Esophagus squamous epithelium (tissue), 4 donors: Measurements from ENCODE around the gene DYNLT4.

Experiments
- POLR2A ChIP-seq, 4 donors: fragments of 450-650 bp; IDR thresholded peaks; one replicate each; pipeline ENCODE4 v1.6.1; 2017; ENCODE audit warnings: antibody characterized with exemption in 4 of 4, mild to moderate bottlenecking in 4 of 4, moderate library complexity in 3 of 4
- TF ChIP-seq, protein P1 (sequence below), 6 experiments: fragments of 450-650 bp in 4 of 6; fragments of 200-600 bp in 2 of 6; sonication (generic) in 2 of 6; IDR thresholded peaks; one replicate each; pipeline ENCODE4 v1.5.1; 2016 to 2019; ENCODE audit warnings: antibody characterized with exemption in 6 of 6, mild to moderate bottlenecking in 4 of 6, moderate library complexity in 4 of 6

DNA sequence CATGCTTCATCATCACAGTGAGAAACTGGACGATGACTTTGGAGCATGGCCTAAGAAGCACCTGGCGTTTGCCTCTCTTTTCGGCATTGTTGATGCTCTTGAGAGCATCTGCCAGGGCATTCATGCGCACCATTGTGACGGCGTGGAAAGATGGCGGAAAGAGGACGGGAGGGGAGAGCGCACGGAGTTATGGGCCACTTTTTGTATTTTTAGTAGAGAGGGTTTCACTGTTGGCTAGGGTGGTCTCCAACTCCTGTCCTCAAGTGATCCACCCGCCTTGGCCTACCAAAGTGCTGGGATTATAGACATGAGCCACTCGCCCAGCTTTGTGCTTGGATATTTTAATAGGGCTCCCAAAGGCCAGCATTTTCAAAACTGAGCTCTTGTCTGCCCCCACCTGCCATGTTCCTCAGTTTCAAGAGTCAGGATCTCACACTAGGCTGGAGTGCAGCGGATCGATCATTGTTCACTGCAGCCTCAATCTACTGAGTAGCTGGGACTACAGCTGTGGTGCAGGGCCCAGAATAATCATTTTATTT is 26.5 kb downstream of the DYNLT4 start:
- TF ChIP-seq, protein P1, sequence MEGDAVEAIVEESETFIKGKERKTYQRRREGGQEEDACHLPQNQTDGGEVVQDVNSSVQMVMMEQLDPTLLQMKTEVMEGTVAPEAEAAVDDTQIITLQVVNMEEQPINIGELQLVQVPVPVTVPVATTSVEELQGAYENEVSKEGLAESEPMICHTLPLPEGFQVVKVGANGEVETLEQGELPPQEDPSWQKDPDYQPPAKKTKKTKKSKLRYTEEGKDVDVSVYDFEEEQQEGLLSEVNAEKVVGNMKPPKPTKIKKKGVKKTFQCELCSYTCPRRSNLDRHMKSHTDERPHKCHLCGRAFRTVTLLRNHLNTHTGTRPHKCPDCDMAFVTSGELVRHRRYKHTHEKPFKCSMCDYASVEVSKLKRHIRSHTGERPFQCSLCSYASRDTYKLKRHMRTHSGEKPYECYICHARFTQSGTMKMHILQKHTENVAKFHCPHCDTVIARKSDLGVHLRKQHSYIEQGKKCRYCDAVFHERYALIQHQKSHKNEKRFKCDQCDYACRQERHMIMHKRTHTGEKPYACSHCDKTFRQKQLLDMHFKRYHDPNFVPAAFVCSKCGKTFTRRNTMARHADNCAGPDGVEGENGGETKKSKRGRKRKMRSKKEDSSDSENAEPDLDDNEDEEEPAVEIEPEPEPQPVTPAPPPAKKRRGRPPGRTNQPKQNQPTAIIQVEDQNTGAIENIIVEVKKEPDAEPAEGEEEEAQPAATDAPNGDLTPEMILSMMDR (IDR thresholded peaks at IDR 0.05), result no peak
- TF ChIP-seq POLR2A (IDR thresholded peaks at IDR 0.05), result no peak
